Lower leg skin (tissue), 4 donors: ENCODE data around the gene ADCY1. TPM values are rescaled to one million over a fixed set of nuclear protein-coding genes. Genes with fewer than 3 reads are reported as not detected.
A peak's percentile ranks its signal among the peaks of the same experiment; 100 is the strongest.

Experiments used
- DNase-seq, 2 donors: peaks; one replicate each; pipeline ENCODE4 v3.0.0-alpha.2; 2019; ENCODE audit warnings: low spot score in 2 of 2
- H3K4me3 ChIP-seq: fragments of 200-600 bp; sonication (generic); 2 replicates; pipeline ENCODE4 v1.5.1; 2017; ENCODE audit warnings: mild to moderate bottlenecking, low read depth; ENCODE audit not compliant: poor library complexity, severe bottlenecking
- POLR2A ChIP-seq, 2 donors: fragments of 450-650 bp; IDR thresholded peaks; one replicate each; pipeline ENCODE4 v1.6.1; 2016 to 2017; ENCODE audit warnings: antibody characterized with exemption in 2 of 2, mild to moderate bottlenecking in 1 of 2, moderate library complexity in 1 of 2
- WGBS, 2 donors: methylation state at CpG; one replicate each; pipeline ENCODE4 v1.1.5; 2018; 5-methylcytosine and 5-hydroxymethylcytosine counted together
- intact Hi-C: fragments of 100-400 bp; cut with DNase I; formaldehyde crosslinking; loops from one replicate; pipeline ENCODE4 v1.15.0; 2023; ENCODE audit warnings: low total_unique reads
- total RNA-seq, 4 donors: library from RNA; depleted of rRNA; stranded (reverse); fragments of >200 nt; gene quantifications; one replicate each; pipeline ENCODE4 v1.1.0, GENCODE V29; 2016
- TF ChIP-seq, protein P1 (sequence below), 3 donors: fragments of 450-650 bp; IDR thresholded peaks; one replicate each; pipeline ENCODE4 v1.5.1; 2016; ENCODE audit warnings: antibody characterized with exemption in 3 of 3, mild to moderate bottlenecking in 3 of 3, moderate library complexity in 2 of 3

Gene ADCY1
- total RNA-seq, 4 donors from 2014 or later, result 0.04 to 0.74 (median 0.40) TPM

DNA sequence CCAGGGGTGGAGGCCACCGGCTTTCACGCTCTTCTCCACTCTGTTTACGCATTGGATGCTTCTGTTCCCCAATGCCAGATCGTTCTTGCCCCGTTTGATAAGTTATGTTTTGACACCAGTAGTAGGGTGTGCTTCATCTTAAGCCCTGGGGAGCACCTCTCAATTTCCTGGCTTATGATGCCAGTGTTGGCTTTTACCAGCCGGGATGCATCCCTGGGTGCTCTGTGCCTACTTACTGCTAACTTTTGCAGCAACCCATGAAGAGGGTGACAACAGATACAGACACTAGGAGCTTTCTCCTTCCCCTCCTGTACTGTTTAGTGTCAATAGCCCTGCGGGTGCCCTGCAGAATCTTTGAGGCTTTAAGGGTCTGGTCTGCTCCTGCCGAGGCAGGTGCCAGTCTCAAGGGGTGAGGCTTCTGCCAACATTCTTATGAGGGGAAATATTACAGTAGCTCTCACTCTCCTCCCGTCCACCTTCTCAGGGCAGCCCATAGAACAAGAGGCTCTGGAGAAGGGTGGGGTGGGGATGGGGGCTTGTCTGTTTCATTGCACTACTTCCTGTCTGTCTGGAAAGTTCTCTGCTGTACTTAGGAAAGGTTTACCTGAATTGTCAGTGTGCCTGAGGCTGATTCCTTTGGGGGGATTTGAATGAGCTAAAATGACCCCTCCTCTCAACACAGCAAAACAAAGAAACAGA lies 23.3 kb downstream of the ADCY1 start:
- no peak overlapping the region for H3K4me3 ChIP-seq
- TF ChIP-seq, protein P1, sequence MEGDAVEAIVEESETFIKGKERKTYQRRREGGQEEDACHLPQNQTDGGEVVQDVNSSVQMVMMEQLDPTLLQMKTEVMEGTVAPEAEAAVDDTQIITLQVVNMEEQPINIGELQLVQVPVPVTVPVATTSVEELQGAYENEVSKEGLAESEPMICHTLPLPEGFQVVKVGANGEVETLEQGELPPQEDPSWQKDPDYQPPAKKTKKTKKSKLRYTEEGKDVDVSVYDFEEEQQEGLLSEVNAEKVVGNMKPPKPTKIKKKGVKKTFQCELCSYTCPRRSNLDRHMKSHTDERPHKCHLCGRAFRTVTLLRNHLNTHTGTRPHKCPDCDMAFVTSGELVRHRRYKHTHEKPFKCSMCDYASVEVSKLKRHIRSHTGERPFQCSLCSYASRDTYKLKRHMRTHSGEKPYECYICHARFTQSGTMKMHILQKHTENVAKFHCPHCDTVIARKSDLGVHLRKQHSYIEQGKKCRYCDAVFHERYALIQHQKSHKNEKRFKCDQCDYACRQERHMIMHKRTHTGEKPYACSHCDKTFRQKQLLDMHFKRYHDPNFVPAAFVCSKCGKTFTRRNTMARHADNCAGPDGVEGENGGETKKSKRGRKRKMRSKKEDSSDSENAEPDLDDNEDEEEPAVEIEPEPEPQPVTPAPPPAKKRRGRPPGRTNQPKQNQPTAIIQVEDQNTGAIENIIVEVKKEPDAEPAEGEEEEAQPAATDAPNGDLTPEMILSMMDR (IDR thresholded peaks at IDR 0.05), result no peak
- no peak for TF ChIP-seq POLR2A (IDR thresholded peaks at IDR 0.05)
- 79 to 81% methylated on average over 9 of the region's 9 CpGs for WGBS, 2 donors
- DNase-seq, result peak in 1 of 2 donors; percentile 56
- intact Hi-C loops, result no loop called here

DNA sequence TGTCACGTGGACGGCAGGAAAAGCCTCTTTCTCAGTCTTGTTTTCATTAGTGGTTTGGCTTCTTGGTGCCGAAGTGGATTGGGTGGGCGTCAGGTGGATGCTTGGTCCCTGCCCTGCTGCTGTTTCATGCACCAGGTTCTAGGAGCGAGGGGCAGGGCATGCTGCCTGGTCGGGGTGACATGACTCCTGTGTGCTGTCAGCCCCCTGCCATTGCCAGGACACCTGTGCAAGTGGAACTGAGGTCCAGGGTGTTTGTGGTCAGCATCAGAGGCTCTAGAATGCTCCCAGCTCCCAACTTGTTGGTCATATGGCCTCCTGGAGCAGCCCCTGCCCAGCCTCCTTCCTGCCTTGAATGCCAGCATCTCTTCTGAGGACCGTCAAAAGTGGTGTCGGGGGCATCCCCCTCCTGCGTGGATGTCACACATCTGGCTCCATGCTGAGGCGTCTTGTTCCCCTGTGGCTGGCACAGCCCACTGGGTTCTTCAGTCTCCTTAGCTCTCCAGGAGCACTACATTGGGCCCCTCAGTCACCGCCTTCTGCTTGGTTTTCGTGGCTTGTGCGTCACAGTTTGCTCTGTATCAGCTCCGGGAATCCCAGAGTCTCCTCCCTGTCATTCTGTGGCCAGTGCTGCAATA lies 24.8 kb downstream of the ADCY1 start:
- DNase-seq, result peak in 1 of 2 donors; percentile 46
- 84 to 90% methylated on average over 14 of the region's 14 CpGs for WGBS, 2 donors
- intact Hi-C loops, result no loop called here
- H3K4me3 ChIP-seq, result no peak overlapping the region
- TF ChIP-seq, protein P1 (IDR thresholded peaks at IDR 0.05), result no peak
- no peak for TF ChIP-seq POLR2A (IDR thresholded peaks at IDR 0.05)

DNA sequence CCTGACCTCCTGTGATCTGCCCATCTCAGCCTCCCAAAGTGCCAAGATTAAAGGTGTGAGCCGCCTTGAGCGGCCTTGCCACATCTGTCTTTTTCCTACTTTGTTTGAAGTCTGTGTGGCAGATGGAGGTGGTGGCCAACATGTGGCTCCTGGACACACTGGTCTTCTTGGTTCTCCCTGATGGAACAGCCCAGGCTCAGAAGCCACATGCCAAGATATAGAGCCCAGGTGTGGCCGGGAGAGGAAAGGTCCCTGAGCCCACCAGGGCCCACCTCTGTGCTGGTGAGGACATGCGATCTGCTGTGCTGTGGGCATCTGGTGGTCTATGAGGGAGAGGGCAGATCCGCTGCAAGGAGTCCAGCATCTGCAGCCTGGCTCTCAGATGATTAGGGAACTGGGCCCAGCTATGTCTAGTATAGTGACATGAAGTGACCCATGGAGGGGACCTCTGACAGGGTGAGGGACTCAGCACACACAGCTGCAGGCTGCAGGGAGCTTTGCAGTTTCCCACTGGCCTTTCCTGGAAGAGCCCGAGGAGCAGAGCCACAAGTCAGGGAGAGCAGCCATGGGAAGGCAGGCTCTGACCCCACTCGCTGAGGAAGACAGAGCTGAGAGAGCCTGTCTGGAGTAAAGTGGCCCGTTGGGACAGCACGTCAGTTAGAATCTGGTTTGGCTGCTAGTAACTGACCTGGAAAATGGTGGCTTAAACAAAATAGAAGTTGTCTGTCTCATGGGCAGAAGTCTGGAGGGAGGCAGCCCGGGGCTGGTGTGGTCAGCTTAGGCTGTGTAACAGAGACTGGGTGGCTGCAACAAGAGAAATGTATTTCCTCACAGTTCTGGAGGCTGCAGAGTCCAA lies 25.9 kb downstream of the ADCY1 start:
- TF ChIP-seq, protein P1 (IDR thresholded peaks at IDR 0.05), result no peak
- no peak for TF ChIP-seq POLR2A (IDR thresholded peaks at IDR 0.05)
- no peak overlapping the region for H3K4me3 ChIP-seq
- whole genome bisulfite sequencing, 2 donors, result 87 to 95% methylated on average over 8 to 10 of the region's 10 CpGs
- DNase-seq, result peak in 1 of 2 donors; percentile 56
- intact Hi-C loops, result no loop called here

DNA sequence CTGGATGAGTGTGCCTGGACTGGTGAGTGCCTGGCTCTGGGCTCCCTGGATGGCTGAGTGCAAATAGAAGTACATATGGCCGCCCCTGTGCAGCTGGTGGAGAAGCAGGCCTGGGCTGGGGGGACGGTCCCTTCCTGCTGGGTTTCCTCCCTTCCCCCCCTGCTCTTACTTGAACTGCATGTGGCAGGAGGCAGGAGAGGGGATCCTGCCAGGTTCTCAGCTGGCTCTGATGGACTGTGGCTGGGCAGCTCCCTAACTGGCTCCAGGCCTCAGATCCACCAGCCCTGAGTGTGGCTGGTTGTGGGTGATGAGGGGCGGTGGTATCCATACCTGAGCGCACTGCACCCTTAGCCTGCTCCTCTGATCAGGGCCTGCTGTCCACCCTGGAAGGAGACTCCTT lies 26.9 kb downstream of the ADCY1 start:
- intact Hi-C loops, result no loop called here
- no peak for DNase-seq

DNA sequence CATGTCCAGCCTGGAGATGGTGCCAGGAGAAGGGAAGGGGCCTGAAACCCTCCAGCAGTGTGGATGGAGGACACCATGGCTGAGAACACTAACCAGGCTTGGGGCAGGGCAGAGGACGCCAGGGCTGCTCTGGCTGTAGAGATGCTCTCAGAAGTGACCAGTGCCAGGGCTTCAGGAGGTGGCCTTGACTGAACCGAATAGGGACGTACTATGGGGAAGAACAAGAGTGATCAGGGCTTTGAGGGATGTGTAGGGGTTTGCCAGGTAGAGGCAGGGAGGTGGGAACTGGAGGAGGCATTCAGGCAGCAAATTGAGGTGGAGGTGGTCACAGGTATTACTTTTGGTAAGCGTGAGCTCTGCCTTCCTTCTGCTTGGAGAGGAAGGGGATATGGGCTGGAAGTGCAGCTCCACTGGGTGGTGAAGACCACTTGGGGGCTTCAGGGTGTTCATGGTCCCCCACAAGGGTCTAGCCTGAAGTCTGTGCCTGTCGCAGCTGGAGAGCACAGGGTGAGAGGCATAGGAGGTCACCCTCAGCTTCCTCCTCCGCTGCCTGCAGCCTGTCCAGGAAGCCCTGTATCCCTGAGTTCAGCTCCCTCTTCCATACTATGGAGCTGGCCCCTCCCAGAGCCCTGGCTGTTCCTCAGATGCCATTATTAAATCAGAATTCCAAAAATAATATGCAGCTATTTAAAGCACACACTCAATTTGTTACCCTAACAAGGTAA lies 27.8 kb downstream of the ADCY1 start:
- TF ChIP-seq, protein P1 (IDR thresholded peaks at IDR 0.05), result no peak
- no peak for TF ChIP-seq POLR2A (IDR thresholded peaks at IDR 0.05)
- DNase-seq, result no peak
- intact Hi-C loops, result no loop called here
- no peak overlapping the region for H3K4me3 ChIP-seq
- 92 to 93% methylated on average over 6 of the region's 6 CpGs for WGBS, 2 donors

More for the DNA sequence above, 26.9 kb downstream of the ADCY1 start:
- WGBS, 2 donors, result 91 to 94% methylated on average over 4 of the region's 4 CpGs
- TF ChIP-seq, protein P1 (IDR thresholded peaks at IDR 0.05), result no peak
- no peak overlapping the region for H3K4me3 ChIP-seq
